Stimulated activated CD8-positive, alpha-beta memory T cell treated with anti-CD3 and anti-CD28 coated beads, Interleukin-2, amount 100 ng/mL, for 48 hours (primary cell): Measurements from ENCODE around the gene RNF19B.

Source experiments
- DNase-seq, 2 donors: peaks; one replicate each; pipeline ENCODE4 v3.0.0-alpha.2; 2020; ENCODE audit warnings: low read depth in 2 of 2

The RNF19B gene

GRCh38 chr1:32967888-32968568 lies 3.4 kb upstream of the RNF19B start:
- DNase-seq, result no peak

GRCh38 chr1:32966900-32967299 lies 2.3 kb upstream of the RNF19B start:
- DNase-seq, result no peak

- no peak for DNase-seq
These were observed 690 bp upstream of the RNF19B start for GRCh38 chr1:32965251-32965747.

- DNase-seq, result peak; percentile 36 to 48
These were observed 706 bp downstream of the RNF19B start for GRCh38 chr1:32963746-32964460.

- no peak for DNase-seq
These were observed 2.2 kb downstream of the RNF19B start for GRCh38 chr1:32962248-32962896.

- no peak for DNase-seq
These were observed 3.7 kb downstream of the RNF19B start for GRCh38 chr1:32960819-32961355.

GRCh38 chr1:32960342-32960741 lies 4.3 kb downstream of the RNF19B start:
- no peak for DNase-seq

GRCh38 chr1:32958827-32959226 lies 5.8 kb downstream of the RNF19B start:
- DNase-seq, result no peak

GRCh38 chr1:32957017-32957416 lies 7.6 kb downstream of the RNF19B start:
- no peak for DNase-seq

GRCh38 chr1:32954168-32954567 lies 10.4 kb downstream of the RNF19B start:
- no peak for DNase-seq

- no peak for DNase-seq
These were observed 11.1 kb downstream of the RNF19B start for GRCh38 chr1:32953495-32953894.

- DNase-seq, result no peak
These were observed 15.1 kb downstream of the RNF19B start for GRCh38 chr1:32949519-32949918.

GRCh38 chr1:32948905-32949304 lies 15.7 kb downstream of the RNF19B start:
- DNase-seq, result no peak

- DNase-seq, result no peak
These were observed 16.3 kb downstream of the RNF19B start for GRCh38 chr1:32948390-32948722.

GRCh38 chr1:32947669-32948389 lies 16.8 kb downstream of the RNF19B start:
- DNase-seq, result no peak

GRCh38 chr1:32946413-32946812 lies 18.2 kb downstream of the RNF19B start:
- DNase-seq, result no peak

GRCh38 chr1:32944180-32944579 lies 20.4 kb downstream of the RNF19B start:
- no peak for DNase-seq

- peak in 1 of 2 donors; percentile 7 for DNase-seq
These were observed 24.8 kb downstream of the RNF19B start for GRCh38 chr1:32939655-32940371.

- DNase-seq, result no peak
These were observed 27.5 kb downstream of the RNF19B start for GRCh38 chr1:32937061-32937460.

GRCh38 chr1:32934535-32934934 lies 30.1 kb downstream of the RNF19B start:
- DNase-seq, result no peak

- DNase-seq, result no peak
These were observed 30.8 kb downstream of the RNF19B start for GRCh38 chr1:32933742-32934322.
